ENCODE results near the gene ATP11C.

The ATP11C gene

GRCh38 chrX:139820358-139820984 lies 112.4 kb downstream of the ATP11C start:
- H3K4me3 ChIP-seq, result no peak overlapping the region
- no peak for TF ChIP-seq EZH2 (IDR thresholded peaks at IDR 0.05)
- TF ChIP-seq FOXP2 (optimal IDR thresholded peaks at IDR 0.05; ENCODE audit: control extremely low read depth, extremely low read length, insufficient read depth), result no peak
- no peak for TF ChIP-seq POLR2AphosphoS5 (IDR thresholded peaks at IDR 0.05; ENCODE audit: borderline replicate concordance, low read depth, low read length)
- H3K9ac ChIP-seq (ENCODE audit: insufficient read length), result no peak overlapping the region
- peaks cover 10% of the 10 kb centered on the region for H3K36me3 ChIP-seq (ENCODE audit: insufficient read depth, low read length)
- no peaks in the 10 kb centered on the region for H3K9me3 ChIP-seq (ENCODE audit: low read depth, low read length)
- H3K27ac ChIP-seq, result no peak overlapping the region
- no peak for DNase-seq (ENCODE audit: low read depth, low spot score)

- Histone ChIP-seq H3K9ac (ENCODE audit: insufficient read length) (no peak overlapping the region), H3K27ac (no peak overlapping the region), H3K9me3 (ENCODE audit: low read depth, low read length) (no peaks in the 10 kb centered on the region), H3K4me3 (no peak overlapping the region), H3K36me3 (ENCODE audit: insufficient read depth, low read length) (peaks cover 23% of the 10 kb centered on the region)
- no peak for DNase-seq (ENCODE audit: low read depth, low spot score)
- TF ChIP-seq FOXP2 (optimal IDR thresholded peaks at IDR 0.05; ENCODE audit: control extremely low read depth, extremely low read length, insufficient read depth) (no peak), POLR2AphosphoS5 (IDR thresholded peaks at IDR 0.05; ENCODE audit: borderline replicate concordance, low read depth, low read length) (no peak), EZH2 (IDR thresholded peaks at IDR 0.05) (no peak)
Observed at GRCh38 chrX:139816204-139816603, 116.6 kb downstream of the ATP11C start.

GRCh38 chrX:139815771-139816170 lies 117.1 kb downstream of the ATP11C start:
- DNase-seq (ENCODE audit: low read depth, low spot score), result no peak
- no peak overlapping the region for H3K4me3 ChIP-seq
- TF ChIP-seq FOXP2 (optimal IDR thresholded peaks at IDR 0.05; ENCODE audit: control extremely low read depth, extremely low read length, insufficient read depth) (no peak), EZH2 (IDR thresholded peaks at IDR 0.05) (no peak), POLR2AphosphoS5 (IDR thresholded peaks at IDR 0.05; ENCODE audit: borderline replicate concordance, low read depth, low read length) (no peak)
- peaks cover 23% of the 10 kb centered on the region for H3K36me3 ChIP-seq (ENCODE audit: insufficient read depth, low read length)
- no peaks in the 10 kb centered on the region for H3K9me3 ChIP-seq (ENCODE audit: low read depth, low read length)
- no peak overlapping the region for H3K27ac ChIP-seq
- no peak overlapping the region for H3K9ac ChIP-seq (ENCODE audit: insufficient read length)

GRCh38 chrX:139811942-139812629 lies 120.8 kb downstream of the ATP11C start:
- H3K4me3 ChIP-seq, result no peak overlapping the region
- no peak overlapping the region for H3K27ac ChIP-seq
- TF ChIP-seq POLR2AphosphoS5 (IDR thresholded peaks at IDR 0.05; ENCODE audit: borderline replicate concordance, low read depth, low read length), result no peak
- no peak for TF ChIP-seq EZH2 (IDR thresholded peaks at IDR 0.05)
- no peak for TF ChIP-seq FOXP2 (optimal IDR thresholded peaks at IDR 0.05; ENCODE audit: control extremely low read depth, extremely low read length, insufficient read depth)
- peaks cover 22% of the 10 kb centered on the region for H3K36me3 ChIP-seq (ENCODE audit: insufficient read depth, low read length)
- no peak overlapping the region for H3K9ac ChIP-seq (ENCODE audit: insufficient read length)
- H3K9me3 ChIP-seq (ENCODE audit: low read depth, low read length), result no peaks in the 10 kb centered on the region
- DNase-seq (ENCODE audit: low read depth, low spot score), result no peak

- TF ChIP-seq EZH2 (IDR thresholded peaks at IDR 0.05) (no peak), FOXP2 (optimal IDR thresholded peaks at IDR 0.05; ENCODE audit: control extremely low read depth, extremely low read length, insufficient read depth) (no peak), POLR2AphosphoS5 (IDR thresholded peaks at IDR 0.05; ENCODE audit: borderline replicate concordance, low read depth, low read length) (no peak)
- Histone ChIP-seq H3K9ac (ENCODE audit: insufficient read length) (no peak overlapping the region), H3K27ac (no peak overlapping the region), H3K9me3 (ENCODE audit: low read depth, low read length) (no peaks in the 10 kb centered on the region), H3K36me3 (ENCODE audit: insufficient read depth, low read length) (peaks cover 23% of the 10 kb centered on the region), H3K4me3 (no peak overlapping the region)
- DNase-seq (ENCODE audit: low read depth, low spot score), result no peak
Observed at GRCh38 chrX:139804482-139804881, 128.4 kb downstream of the ATP11C start.

- H3K9ac ChIP-seq (ENCODE audit: insufficient read length), result no peak overlapping the region
- H3K27ac ChIP-seq, result no peak overlapping the region
- no peak overlapping the region for H3K4me3 ChIP-seq
- no peaks in the 10 kb centered on the region for H3K9me3 ChIP-seq (ENCODE audit: low read depth, low read length)
- TF ChIP-seq EZH2 (IDR thresholded peaks at IDR 0.05) (no peak), POLR2AphosphoS5 (IDR thresholded peaks at IDR 0.05; ENCODE audit: borderline replicate concordance, low read depth, low read length) (no peak), FOXP2 (optimal IDR thresholded peaks at IDR 0.05; ENCODE audit: control extremely low read depth, extremely low read length, insufficient read depth) (no peak)
- DNase-seq (ENCODE audit: low read depth, low spot score), result no peak
- peaks cover 21% of the 10 kb centered on the region for H3K36me3 ChIP-seq (ENCODE audit: insufficient read depth, low read length)
Observed at GRCh38 chrX:139803224-139803623, 129.6 kb downstream of the ATP11C start.

- no peak for TF ChIP-seq FOXP2 (optimal IDR thresholded peaks at IDR 0.05; ENCODE audit: control extremely low read depth, extremely low read length, insufficient read depth)
- TF ChIP-seq POLR2AphosphoS5 (IDR thresholded peaks at IDR 0.05; ENCODE audit: borderline replicate concordance, low read depth, low read length), result no peak
- TF ChIP-seq EZH2 (IDR thresholded peaks at IDR 0.05), result no peak
- Histone ChIP-seq H3K4me3 (no peak overlapping the region), H3K36me3 (ENCODE audit: insufficient read depth, low read length) (peaks cover 28% of the 10 kb centered on the region), H3K27ac (no peak overlapping the region), H3K9ac (ENCODE audit: insufficient read length) (no peak overlapping the region), H3K9me3 (ENCODE audit: low read depth, low read length) (no peaks in the 10 kb centered on the region)
- DNase-seq (ENCODE audit: low read depth, low spot score), result no peak
Observed at GRCh38 chrX:139802048-139802447, 130.8 kb downstream of the ATP11C start.

GRCh38 chrX:139801397-139801813 lies 131.4 kb downstream of the ATP11C start:
- Histone ChIP-seq H3K4me3 (no peak overlapping the region), H3K36me3 (ENCODE audit: insufficient read depth, low read length) (peaks cover 29% of the 10 kb centered on the region), H3K27ac (no peak overlapping the region), H3K9ac (ENCODE audit: insufficient read length) (no peak overlapping the region), H3K9me3 (ENCODE audit: low read depth, low read length) (no peaks in the 10 kb centered on the region)
- no peak for TF ChIP-seq EZH2 (IDR thresholded peaks at IDR 0.05)
- TF ChIP-seq FOXP2 (optimal IDR thresholded peaks at IDR 0.05; ENCODE audit: control extremely low read depth, extremely low read length, insufficient read depth), result no peak
- TF ChIP-seq POLR2AphosphoS5 (IDR thresholded peaks at IDR 0.05; ENCODE audit: borderline replicate concordance, low read depth, low read length), result no peak
- no peak for DNase-seq (ENCODE audit: low read depth, low spot score)

Data from SK-N-MC (cell line).